ENCODE measurements around the gene S100A16. TPM values are rescaled to one million over a fixed set of nuclear protein-coding genes. Genes with fewer than 3 reads are reported as not detected.

S100A16 gene
- total and polyA plus RNA-seq, 9 of the 15 experiments (the other 6 are each of a cell fraction or from before 2014, with no cell fraction given): 1.6 to 6.9 (median 4.3) TPM

GRCh38 chr1:153626904-153627714, 14.2 kb upstream of the S100A16 start, which contains the start of gene S100A13 (continued):
- TF ChIP-seq ZNF518B (CRISPR knock-in tag; IDR thresholded peaks at IDR 0.05) (no peak), VEZF1 (CRISPR knock-in tag; IDR thresholded peaks at IDR 0.05) (peak; percentile 61), REST (IDR thresholded peaks at IDR 0.05; ENCODE audit: borderline replicate concordance) (peak; percentile 54), REST (CRISPR knock-in tag; IDR thresholded peaks at IDR 0.05; ENCODE audit: low read depth) (no peak), DPF2 (IDR thresholded peaks at IDR 0.05) (peak; percentile 48), ZNF639 (CRISPR knock-in tag; conservative IDR thresholded peaks at IDR 0.05 in 1 of 2, IDR thresholded peaks at IDR 0.05 in 1 of 2) (peak in 1 of 2 experiments; percentile 78; a peak in 2 of 4 replicates), TEAD4 (IDR thresholded peaks at IDR 0.05; ENCODE audit: low read length) (no peak), TEAD4 (CRISPR knock-in tag; IDR thresholded peaks at IDR 0.05; ENCODE audit: borderline replicate concordance) (no peak), FOXM1 (IDR thresholded peaks at IDR 0.05; ENCODE audit: low read depth) (no peak), FOXM1 (CRISPR knock-in tag; IDR thresholded peaks at IDR 0.05; ENCODE audit: low read depth) (no peak), ZNF212 (CRISPR knock-in tag; IDR thresholded peaks at IDR 0.05) (no peak), MTA2 (IDR thresholded peaks at IDR 0.05; ENCODE audit: low read depth) (no peak)

Data from K562 (cell line).